ENCODE data around the gene ZMYM3.

DNA sequence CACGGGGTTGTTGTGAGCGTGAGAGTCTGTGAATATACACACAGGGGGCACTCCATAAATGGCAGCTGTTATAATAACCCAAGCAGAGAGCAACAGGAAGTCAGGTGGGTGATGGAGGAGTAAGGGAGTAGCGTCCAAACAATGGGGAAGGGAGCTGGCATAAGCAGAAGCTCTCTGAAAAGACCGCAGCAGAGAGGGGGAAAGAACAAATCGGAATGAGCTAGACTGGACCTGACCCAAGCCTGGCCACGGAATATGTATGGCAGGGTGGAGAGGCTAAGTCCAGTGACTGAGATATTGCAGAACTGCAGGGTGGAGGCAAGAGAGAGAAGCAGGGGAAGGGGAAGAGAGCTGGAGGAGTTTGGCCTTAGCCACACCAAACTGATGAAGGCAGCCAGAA lies 37.5 kb downstream of the ZMYM3 start:
- TF ChIP-seq CTCF (IDR thresholded peaks at IDR 0.05) (no peak), POLR2A (IDR thresholded peaks at IDR 0.05) (no peak)

Measured in lower leg skin (tissue), 3 donors.